T47D (cell line): ENCODE results near the gene NDST1.

ENCODE experiments used
- DNase-seq, 2 experiments: peaks; one replicate each; pipeline versions ENCODE4 v3.0.0 to v3.0.0-alpha.2; 2011 to 2012; ENCODE audit warnings: low read depth in 1 of 2, low spot score in 1 of 2
- JUND ChIP-seq: IDR thresholded peaks from 2 replicates; pipeline ENCODE4 v1.6.1; 2012; ENCODE audit warnings: low read depth
- in situ Hi-C: cut with HindIII; loops from 2 replicates; pipeline ENCODE4 v1.10.0; 2016; ENCODE audit warnings: low sequenced_read_pairs, low pct_unique_long_range_greater_than_20kb

The NDST1 gene

DNA sequence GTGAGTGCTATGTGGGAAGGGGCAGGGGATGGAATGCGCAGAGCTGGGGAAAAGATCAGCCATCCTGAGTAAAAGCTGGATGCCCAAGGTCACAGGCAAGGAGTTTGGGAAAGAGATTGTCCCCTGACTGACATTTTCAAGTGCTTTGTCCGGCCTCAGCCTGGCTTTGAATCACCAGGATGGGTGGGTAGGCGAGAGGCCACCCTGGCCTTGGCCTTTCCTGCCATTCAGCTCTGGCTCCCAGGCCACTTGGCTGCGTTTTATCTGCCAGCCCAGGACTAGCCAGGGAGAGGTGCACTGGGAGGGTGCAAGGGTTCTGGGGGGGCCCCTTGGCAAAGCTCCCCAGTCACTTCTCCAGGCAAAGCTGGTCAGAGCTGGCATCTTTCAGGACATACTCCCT lies 95.1 kb downstream of the NDST1 start:
- DNase-seq = no peak
- no peak for TF ChIP-seq JUND
- in situ Hi-C loops = no loop called here

DNA sequence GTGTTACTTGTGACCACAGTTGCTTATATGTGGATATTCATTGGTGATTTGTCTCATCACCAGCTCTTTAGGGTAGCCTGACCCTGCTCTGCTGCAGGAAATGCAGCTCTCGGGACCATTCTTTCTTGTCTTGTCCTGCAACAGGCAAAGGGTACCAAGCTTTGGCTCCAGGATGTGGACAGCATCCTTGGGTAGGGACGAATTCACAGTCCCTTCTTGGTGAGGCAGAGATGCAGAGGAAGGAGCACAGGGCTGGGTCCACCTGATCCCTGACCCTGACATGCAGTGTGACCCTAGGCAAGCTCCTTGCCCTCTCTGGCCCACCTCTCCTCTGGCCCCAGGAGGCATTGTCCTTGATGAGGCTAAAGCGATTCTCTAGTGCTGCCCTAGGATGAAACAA lies 95.6 kb downstream of the NDST1 start:
- in situ Hi-C loops = no loop called here
- TF ChIP-seq JUND = no peak
- no peak for DNase-seq

DNA sequence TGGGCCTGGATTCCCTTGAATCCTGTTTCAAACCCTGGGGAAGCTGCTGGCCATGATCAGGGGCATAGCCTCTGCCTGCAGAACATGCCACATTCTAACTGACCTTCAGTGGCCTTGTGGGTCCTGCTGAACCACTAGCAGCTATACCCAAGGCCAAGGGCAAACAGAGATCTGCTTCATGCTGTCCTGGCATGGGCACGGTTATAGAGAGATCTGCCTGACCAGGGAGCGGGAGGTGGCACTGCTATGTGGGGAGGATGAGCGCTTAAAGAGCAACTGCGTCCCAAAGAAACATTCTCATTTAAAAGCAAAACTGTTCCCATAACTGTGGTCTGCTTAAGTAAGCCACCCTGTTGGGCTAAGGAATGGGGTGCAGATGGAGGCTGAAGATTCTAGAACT lies 96.1 kb downstream of the NDST1 start:
- in situ Hi-C loops = no loop called here
- no peak for DNase-seq
- no peak for TF ChIP-seq JUND

DNA sequence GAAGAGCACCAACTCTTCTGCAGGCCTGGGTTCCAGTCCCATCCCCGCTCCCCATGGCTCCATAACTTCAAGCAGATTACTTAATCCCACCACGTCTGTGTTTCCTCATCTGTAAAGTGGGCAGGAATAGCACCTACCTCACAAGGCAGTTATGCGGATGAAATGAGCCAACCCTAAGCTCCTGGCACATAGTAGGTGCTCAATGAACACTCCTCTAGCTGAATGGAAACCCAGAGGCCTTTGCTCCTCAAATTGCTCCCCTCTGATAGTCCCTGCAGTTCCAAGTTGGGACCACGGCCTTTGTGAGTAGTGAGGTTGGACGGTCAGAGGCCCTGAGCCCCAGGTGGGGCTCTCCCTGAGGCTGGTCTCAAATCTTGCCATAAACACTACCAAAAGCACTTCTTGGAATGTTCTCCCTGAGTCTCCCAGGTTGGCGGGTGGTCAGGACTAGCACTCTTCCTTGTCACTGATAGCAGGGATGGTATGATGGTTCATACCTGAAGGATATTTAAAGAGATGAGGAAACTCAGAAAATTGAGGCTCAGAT lies 97.0 kb downstream of the NDST1 start:
- in situ Hi-C loops = no loop called here
- TF ChIP-seq JUND = no peak

DNA sequence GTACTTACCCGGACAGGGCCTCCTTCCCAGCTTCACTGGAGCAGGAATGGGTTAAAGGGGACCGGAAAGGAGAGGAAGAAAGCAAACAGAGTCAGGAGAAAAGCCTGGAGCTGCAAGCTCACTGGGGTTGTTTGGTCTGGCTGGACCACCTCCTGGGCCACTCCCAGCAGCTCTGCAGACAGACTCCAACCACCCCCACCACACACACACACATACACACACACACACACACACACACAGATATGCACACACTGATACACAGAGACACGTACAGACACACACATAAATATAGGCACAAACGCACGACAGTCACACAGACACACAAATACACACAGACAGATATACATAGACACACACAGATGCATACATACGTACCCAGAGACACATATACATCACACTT lies 97.6 kb downstream of the NDST1 start:
- DNase-seq = no peak
- in situ Hi-C loops = no loop called here
- TF ChIP-seq JUND = no peak

More for the DNA sequence above, 97.0 kb downstream of the NDST1 start:
- DNase-seq = no peak

DNA sequence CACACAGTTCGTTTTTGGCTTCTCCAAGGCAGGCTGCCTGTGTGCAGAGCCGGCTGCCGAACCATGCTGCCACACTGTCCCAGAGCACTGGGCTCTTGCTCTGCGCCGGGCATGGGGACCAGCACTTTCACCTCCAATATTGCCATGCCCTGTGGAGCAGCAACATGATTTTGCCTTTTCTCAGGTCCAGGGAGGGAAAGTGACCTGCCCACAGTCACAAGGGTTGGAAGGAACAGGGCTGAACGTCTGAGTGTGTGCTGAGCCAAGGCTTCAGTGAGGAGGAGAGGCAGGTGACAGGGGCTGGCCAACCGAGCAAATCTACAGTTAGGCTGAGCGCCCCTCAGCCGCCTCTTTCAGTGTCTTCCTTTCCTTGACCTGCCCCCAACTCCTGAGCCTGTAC lies 98.5 kb downstream of the NDST1 start:
- TF ChIP-seq JUND = no peak
- DNase-seq = no peak
- in situ Hi-C loops = no loop called here

DNA sequence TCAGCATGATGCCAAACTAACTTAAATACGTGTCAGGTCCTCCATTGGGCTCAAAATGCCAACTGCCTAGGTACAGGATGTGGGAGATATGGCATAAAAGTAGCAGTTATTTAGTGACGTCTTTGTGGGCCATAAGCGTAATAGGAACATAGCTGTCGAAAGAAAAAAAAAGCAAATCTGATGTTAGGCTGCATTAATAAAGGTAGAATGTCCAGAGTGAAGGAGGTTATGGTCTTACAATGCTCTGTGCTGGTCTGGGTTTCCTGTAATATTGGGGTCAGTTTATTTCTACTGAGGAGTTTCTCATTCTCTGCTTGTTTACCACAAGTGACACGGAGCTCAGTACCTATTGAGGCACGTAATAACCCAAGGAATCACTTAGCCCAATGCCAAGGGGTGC lies 99.2 kb downstream of the NDST1 start:
- no peak for TF ChIP-seq JUND
- in situ Hi-C loops = no loop called here
- no peak for DNase-seq
